SK-N-SH treated with all-trans-retinoic acid at 6 μM for 48 hours (cell line): ENCODE results near the gene DGCR6.
"Not testable (repeated sequence)": the region's sequence is repeated elsewhere in the genome, so short reads cannot be mapped to it uniquely, and the experiment has no call there.

ENCODE experiments used
- ATAC-seq: fragments of 200-7000 bp; cut with Tn5 transposase; 3 replicates; pipeline ENCODE4 v1.9.1; 2020; ENCODE audit warnings: mild to moderate bottlenecking, moderate library complexity
- BACH2 ChIP-seq: fragments of 250-450 bp; sonication (Bioruptor Pico); IDR thresholded peaks from 2 replicates; pipeline ENCODE4 v1.9.0; 2021; ENCODE audit warnings: mild to moderate bottlenecking, borderline replicate concordance
- CSDC2 ChIP-seq: fragments of 250-450 bp; sonication (Bioruptor Pico); IDR thresholded peaks from 2 replicates; pipeline ENCODE4 v1.5.0; 2020; ENCODE audit warnings: mild to moderate bottlenecking, moderate library complexity
- GLIS3 ChIP-seq: fragments of 250-450 bp; sonication (Bioruptor Pico); IDR thresholded peaks from 2 replicates; pipeline ENCODE4 v1.5.0; 2020; ENCODE audit warnings: mild to moderate bottlenecking, moderate library complexity
- OSR1 ChIP-seq: fragments of 250-450 bp; sonication (Bioruptor Pico); IDR thresholded peaks from 2 replicates; pipeline ENCODE4 v1.8.0; 2022; ENCODE audit warnings: moderate library complexity, mild to moderate bottlenecking, inconsistent platforms
- PPARA ChIP-seq: fragments of 250-450 bp; sonication (Bioruptor Pico); IDR thresholded peaks from 2 replicates; pipeline ENCODE4 v1.5.0; 2020; ENCODE audit warnings: mild to moderate bottlenecking, borderline replicate concordance
- SNAI2 ChIP-seq: fragments of 250-450 bp; sonication (Bioruptor Pico); IDR thresholded peaks from 2 replicates; pipeline ENCODE4 v1.5.0; 2020; ENCODE audit warnings: mild to moderate bottlenecking, moderate library complexity
- ZFP3 ChIP-seq: fragments of 250-450 bp; sonication (Bioruptor Pico); IDR thresholded peaks from 2 replicates; pipeline ENCODE4 v1.5.0; 2020; ENCODE audit warnings: mild to moderate bottlenecking, moderate library complexity
- ZFP30 ChIP-seq: fragments of 450-650 bp; formaldehyde crosslinking; IDR thresholded peaks from 2 replicates; pipeline ENCODE4 v1.5.0; 2022; ENCODE audit warnings: mild to moderate bottlenecking, moderate library complexity
- ZNF70 ChIP-seq: fragments of 450-650 bp; formaldehyde crosslinking; IDR thresholded peaks from 2 replicates; pipeline ENCODE4 v1.5.0; 2020; ENCODE audit warnings: mild to moderate bottlenecking, moderate library complexity
- ZNF8 ChIP-seq: fragments of 450-650 bp; formaldehyde crosslinking; IDR thresholded peaks from 2 replicates; pipeline ENCODE4 v1.5.0; 2020; ENCODE audit warnings: mild to moderate bottlenecking, moderate library complexity
- TF ChIP-seq, protein P1 (sequence below): fragments of 250-450 bp; sonication (Bioruptor Pico); IDR thresholded peaks from 2 replicates; pipeline ENCODE4 v1.8.0; 2020; ENCODE audit warnings: mild to moderate bottlenecking, moderate library complexity, borderline replicate concordance
- TF ChIP-seq, protein P2 (sequence below): fragments of 250-450 bp; sonication (Bioruptor Pico); IDR thresholded peaks from 2 replicates; pipeline ENCODE4 v1.5.0; 2020; ENCODE audit warnings: mild to moderate bottlenecking, moderate library complexity

The DGCR6 gene

DNA sequence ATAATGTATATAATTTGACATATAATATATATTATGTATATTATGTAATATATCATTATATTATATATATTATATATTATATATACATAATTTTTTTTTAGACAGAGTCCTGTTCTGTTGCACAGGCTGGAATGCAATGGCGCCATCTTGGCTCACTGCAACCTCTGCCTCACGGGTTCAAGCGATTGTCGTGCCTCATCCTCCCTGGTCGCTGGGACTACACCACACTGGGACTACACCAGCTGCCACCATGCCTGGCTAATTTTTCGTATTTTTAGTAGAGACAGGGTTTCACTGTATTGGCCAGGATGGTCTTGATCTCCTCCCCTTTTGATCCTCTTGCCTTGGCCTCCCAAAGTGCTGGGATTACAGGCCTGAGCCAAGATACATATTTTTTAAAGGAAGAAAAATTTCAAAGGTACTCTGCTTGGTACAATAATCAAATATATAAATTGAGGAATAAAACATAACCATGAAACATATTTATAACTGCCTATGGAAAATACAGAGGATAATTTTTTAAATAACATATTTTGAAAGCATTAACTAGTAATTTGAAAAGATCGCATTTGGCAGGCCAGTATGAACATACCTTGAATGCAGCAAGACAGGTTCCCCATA lies 10.0 kb upstream of the DGCR6 start:
- not testable (repeated sequence) for ATAC-seq

DNA sequence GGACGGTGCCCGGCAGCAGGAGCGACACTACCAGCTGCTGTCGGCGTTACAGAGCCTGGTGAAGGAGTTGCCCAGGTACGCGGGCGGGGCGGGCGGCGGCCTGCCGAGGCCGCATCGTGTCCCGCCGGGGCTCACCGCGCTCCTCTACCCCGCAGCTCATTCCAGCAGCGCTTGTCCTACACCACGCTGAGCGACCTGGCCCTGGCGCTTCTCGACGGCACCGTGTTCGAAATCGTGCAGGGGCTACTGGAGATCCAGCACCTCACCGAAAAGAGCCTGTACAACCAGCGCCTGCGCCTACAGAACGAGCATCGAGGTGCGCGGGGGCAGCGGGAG lies 258 bp downstream of the DGCR6 start:
- peak; percentile 52 for ATAC-seq

DNA sequence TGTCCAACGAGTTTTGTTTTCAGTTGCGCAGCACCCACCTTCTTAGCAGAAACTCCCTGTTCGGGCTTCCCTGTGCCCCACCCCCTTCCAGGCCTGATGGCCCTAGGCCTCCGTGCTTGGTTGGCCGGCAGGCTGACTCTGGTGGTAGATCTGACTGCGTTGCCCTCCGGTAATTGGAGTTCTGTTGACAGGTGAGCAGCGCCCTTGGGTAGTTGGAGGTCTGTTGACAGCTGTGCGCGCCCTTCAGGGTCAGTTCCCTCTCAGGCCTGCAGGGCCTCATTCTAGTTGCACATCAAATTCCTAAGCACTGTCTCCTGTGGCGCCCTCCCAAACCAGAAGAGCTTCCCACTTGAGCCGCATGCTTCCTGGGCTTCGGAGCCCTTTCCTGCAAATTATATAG lies 776 bp downstream of the DGCR6 start:
- no peak for TF ChIP-seq PPARA (CRISPR knock-in tag)
- ATAC-seq = peak; percentile 40

DNA sequence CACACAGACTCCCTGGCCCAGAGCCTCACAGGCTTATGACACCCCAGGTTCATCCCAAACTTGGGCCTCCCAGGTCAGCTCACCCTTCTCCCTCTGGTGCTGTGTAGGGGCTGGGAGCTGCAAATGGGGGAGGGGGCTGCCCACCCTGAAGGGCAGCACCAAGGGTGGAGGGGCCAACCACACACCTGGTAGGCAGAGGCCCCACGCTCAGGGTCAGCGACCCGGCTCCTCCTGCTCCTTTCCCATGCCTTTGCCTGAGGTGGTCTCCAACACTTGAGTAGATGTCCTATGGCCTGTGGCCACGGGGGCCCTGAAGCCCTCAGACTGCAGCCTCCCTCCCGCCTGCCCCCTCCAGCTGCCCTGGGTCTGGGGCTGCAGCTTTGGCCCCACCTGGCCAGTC lies 3.4 kb downstream of the DGCR6 start:
- ATAC-seq = no peak
- TF ChIP-seq ZFP3 (CRISPR knock-in tag) (no peak), GLIS3 (CRISPR knock-in tag) (no peak), ZFP30 (CRISPR knock-in tag) (no peak), PPARA (CRISPR knock-in tag) (no peak)

DNA sequence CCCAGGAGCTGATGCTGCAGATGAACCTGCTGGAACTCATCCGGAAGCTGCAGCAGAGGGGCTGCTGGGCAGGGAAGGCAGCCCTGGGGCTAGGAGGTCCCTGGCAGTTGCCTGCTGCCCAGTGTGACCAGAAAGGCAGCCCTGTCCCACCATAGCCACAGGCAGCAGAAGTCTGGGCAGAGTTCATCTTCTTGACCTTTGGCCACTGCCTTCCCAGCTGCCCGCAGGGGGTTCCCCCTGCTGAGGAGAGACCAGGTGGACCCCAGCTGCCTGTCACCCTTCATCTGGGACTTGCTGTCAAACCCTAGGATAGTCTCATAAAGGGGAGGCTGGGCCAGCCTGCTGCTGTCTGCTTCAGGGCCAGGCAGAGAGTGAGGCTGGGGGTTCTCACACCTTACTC lies 5.4 kb downstream of the DGCR6 start:
- ATAC-seq = not testable (repeated sequence)

DNA sequence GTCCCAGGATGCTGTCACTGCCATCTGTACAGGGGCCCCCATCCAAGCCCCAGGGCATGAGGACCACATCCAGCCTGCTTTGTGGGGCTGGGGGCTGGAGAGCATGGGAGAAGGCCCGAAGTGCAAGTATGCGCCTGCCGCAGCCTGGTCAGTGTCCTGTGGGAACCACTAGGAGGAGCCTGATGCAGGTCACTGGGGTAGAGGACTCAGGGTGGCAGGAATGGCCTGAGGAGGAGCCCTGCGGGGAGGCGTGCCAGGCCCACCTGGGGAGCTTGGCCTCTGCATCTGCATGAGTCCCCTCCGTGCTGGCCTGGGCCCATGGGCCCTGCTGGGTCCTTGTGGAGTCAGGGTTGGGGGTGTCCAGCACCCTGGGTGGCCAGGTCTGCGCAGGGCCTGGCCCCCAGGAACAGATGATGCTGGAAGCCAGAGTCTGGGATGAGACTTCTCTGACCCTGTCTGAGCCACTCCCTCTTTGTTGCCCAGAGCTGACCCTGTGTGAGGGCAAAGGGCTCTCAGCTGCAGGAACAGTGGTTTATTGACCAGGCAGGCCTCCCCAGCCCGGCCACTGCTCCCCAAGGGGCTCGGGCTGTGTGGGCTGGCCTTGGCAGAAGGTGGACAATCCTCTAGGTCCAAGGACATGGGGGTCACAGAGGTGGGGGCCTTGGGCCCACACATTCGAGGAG lies 6.3 kb downstream of the DGCR6 start:
- peak; percentile 53; the same call in 1 of the 3 replicates for ATAC-seq

DNA sequence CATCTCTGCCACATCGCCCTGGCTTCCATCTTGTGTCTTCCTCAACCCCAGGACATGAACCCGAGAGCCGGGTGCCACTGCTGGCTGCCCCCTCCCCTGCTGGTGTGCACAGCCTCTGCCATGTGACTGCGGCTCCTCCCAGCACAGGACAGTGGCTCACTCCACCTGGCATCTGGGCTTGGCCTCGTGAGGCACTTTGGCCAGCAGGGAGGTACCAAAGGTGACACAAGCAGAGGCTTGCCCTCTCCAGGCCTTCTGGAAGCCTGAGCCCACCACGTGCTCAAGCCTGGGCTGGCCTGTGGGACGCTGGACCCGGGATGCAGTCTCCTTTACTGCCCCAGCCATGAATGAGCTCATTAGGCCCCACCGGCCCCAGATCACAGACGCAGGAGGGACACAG lies 8.4 kb downstream of the DGCR6 start:
- not testable (repeated sequence) for ATAC-seq

DNA sequence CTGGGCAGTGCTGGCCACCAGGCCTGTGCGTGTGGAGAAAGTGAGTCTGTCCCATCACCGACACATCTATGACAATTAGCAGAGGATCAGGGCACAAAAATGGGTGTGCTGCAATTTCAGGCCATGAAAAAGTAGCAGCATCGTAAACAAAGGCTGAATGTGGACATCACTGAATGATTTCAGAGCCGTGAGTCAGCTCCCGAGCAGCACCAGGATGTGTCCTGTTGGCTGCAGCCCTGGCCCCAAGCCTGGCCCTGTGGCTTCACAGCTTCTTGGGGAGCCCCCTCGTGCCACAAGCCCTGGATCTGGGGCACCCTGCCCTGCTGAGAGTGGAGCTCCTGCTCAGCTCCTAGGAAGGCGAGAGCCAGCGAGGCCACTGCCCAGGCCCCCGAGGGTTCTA lies 9.4 kb downstream of the DGCR6 start:
- ATAC-seq = not testable (repeated sequence)

DNA sequence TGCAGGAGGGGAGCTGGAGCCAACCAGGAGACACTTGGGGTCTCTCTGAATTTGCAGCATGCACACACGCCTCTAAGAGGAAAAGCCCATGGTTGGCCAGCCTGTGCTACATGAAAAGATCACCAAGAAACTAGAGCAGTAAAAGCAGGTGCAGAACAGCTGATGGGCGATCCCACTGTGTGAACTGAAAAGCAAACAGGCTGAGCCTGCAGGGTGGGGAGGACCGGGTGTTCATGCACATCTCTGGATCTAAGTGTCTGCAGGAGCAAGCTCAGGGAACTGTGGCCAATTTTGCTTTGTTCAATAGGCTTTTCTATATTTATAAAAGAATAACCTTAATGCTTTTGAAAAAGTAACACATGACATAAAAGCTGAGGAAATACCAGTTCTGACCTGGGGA lies 11.7 kb downstream of the DGCR6 start:
- ATAC-seq = not testable (repeated sequence)

DNA sequence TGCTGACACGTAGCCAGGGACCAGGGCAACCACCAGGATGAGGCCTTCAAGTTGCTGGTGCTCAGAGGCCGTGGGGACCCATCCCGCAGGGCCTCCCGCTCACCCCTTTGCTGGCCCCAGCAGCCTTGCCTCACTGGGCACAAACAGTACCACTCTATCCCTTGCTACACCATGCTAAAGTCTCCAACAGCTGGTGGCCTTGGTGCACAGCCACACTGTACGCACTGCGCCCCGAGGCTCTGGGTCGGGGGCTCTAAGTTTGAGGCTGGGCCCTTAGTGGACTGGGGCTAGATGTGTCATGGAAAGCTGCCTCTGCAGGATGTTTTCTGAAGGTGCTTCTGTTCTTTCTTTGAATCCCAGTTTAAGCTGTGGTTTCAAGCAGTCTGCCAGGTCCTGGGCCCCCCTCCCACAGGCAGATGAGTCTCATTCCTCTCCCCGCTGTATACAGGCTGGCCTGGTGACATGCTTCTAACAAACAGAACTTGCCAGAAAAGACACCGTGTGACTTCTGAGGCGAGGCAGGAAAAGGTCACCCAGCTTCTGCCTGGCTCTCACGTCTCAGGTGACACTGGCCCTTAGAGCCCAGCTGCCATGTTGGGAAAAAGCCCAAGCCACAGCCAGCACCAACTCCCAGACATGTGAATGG lies 14.3 kb downstream of the DGCR6 start:
- ATAC-seq = not testable (repeated sequence)

DNA sequence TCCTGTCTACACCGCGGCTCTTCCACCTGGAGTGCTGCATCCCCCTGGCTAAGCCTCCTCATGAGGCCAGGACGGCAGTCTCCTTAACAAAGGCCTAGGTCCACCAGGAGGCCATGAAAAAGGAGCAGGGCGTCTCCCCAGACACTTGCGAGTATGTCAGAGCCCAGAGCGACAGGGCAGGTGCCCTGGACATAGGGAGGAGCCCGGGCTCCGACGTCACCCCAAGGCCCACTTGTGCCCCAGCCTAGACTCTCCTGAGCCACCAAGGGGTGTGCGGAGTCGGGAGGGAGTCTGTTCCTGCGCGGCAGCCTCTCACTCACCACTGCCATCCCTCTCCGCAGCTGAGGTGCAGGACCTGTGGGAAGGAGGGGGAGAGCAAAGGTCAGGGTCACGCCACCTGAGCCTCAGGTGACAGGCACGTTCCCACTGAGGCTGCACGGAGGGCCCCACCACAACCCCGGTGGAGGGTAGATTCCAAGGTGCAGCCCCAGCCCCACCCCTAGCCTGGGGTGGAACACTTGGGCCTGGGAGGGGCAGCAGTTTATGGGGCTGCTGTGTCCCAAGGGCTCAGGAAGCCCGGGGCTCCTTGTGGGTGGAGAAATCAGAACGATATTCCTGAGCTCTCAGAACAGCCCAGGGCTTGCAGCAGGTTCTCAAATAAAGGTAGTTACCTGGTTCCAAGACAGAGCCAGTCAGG lies 19.4 kb downstream of the DGCR6 start:
- TF ChIP-seq, protein P1, sequence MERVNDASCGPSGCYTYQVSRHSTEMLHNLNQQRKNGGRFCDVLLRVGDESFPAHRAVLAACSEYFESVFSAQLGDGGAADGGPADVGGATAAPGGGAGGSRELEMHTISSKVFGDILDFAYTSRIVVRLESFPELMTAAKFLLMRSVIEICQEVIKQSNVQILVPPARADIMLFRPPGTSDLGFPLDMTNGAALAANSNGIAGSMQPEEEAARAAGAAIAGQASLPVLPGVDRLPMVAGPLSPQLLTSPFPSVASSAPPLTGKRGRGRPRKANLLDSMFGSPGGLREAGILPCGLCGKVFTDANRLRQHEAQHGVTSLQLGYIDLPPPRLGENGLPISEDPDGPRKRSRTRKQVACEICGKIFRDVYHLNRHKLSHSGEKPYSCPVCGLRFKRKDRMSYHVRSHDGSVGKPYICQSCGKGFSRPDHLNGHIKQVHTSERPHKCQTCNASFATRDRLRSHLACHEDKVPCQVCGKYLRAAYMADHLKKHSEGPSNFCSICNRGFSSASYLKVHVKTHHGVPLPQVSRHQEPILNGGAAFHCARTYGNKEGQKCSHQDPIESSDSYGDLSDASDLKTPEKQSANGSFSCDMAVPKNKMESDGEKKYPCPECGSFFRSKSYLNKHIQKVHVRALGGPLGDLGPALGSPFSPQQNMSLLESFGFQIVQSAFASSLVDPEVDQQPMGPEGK (CRISPR knock-in tag) = no peak
- no peak for TF ChIP-seq SNAI2 (CRISPR knock-in tag)
- no peak for TF ChIP-seq ZNF8 (CRISPR knock-in tag)
- TF ChIP-seq, protein P2, sequence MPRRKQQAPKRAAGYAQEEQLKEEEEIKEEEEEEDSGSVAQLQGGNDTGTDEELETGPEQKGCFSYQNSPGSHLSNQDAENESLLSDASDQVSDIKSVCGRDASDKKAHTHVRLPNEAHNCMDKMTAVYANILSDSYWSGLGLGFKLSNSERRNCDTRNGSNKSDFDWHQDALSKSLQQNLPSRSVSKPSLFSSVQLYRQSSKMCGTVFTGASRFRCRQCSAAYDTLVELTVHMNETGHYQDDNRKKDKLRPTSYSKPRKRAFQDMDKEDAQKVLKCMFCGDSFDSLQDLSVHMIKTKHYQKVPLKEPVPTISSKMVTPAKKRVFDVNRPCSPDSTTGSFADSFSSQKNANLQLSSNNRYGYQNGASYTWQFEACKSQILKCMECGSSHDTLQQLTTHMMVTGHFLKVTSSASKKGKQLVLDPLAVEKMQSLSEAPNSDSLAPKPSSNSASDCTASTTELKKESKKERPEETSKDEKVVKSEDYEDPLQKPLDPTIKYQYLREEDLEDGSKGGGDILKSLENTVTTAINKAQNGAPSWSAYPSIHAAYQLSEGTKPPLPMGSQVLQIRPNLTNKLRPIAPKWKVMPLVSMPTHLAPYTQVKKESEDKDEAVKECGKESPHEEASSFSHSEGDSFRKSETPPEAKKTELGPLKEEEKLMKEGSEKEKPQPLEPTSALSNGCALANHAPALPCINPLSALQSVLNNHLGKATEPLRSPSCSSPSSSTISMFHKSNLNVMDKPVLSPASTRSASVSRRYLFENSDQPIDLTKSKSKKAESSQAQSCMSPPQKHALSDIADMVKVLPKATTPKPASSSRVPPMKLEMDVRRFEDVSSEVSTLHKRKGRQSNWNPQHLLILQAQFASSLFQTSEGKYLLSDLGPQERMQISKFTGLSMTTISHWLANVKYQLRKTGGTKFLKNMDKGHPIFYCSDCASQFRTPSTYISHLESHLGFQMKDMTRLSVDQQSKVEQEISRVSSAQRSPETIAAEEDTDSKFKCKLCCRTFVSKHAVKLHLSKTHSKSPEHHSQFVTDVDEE = no peak
- TF ChIP-seq ZNF70 (CRISPR knock-in tag) = no peak
- TF ChIP-seq BACH2 (CRISPR knock-in tag) = no peak
- no peak for TF ChIP-seq OSR1
- no peak for TF ChIP-seq CSDC2 (CRISPR knock-in tag)
- no peak for ATAC-seq
